Activated CD8-positive, alpha-beta T cell treated with anti-CD3 and anti-CD28 coated beads for 36 hours (primary cell): Measurements from ENCODE around the gene KRTAP4-1. TPM values are rescaled to one million over a fixed set of nuclear protein-coding genes. Genes with fewer than 3 reads are reported as not detected.

Experiments
- total RNA-seq, 2 experiments: library from RNA; stranded (reverse); gene quantifications; one replicate each; pipeline ENCODE4 v1.2.3, GENCODE V29; 2021

KRTAP4-1 gene
- total RNA-seq, 2 experiments from 2014 or later, result not detected

Other genes starting within 250 kb of the KRTAP4-1 start
- not detected for gene KRT23, start 247.3 kb downstream of the KRTAP4-1 start, total RNA-seq
- gene KRT39, start 218.0 kb downstream of the KRTAP4-1 start, total RNA-seq, result not detected
- not detected for gene KRT40, start 200.6 kb downstream of the KRTAP4-1 start, total RNA-seq
- gene KRTAP3-3, start 190.7 kb downstream of the KRTAP4-1 start, total RNA-seq, result not detected
- not detected for gene KRTAP3-2, start 185.0 kb downstream of the KRTAP4-1 start, total RNA-seq
- not detected for gene KRTAP3-1, start 175.8 kb downstream of the KRTAP4-1 start, total RNA-seq
- not detected for gene KRTAP1-5, start 157.7 kb downstream of the KRTAP4-1 start, total RNA-seq
- not detected for gene KRTAP1-4, start 154.7 kb downstream of the KRTAP4-1 start, total RNA-seq
- not detected for gene KRTAP1-3, start 150.0 kb downstream of the KRTAP4-1 start, total RNA-seq
- gene KRTAP1-1, start 143.5 kb downstream of the KRTAP4-1 start, total RNA-seq, result not detected
- gene KRTAP2-1, start 137.6 kb downstream of the KRTAP4-1 start, total RNA-seq, result not detected
- gene KRTAP2-2, start 129.7 kb downstream of the KRTAP4-1 start, total RNA-seq, result not detected
- gene KRTAP2-3, start 124.8 kb downstream of the KRTAP4-1 start, total RNA-seq, result not detected
- not detected for gene KRTAP2-4, start 119.0 kb downstream of the KRTAP4-1 start, total RNA-seq
- gene KRTAP4-7, start 100.8 kb downstream of the KRTAP4-1 start, total RNA-seq, result not detected
- not detected for gene KRTAP4-8, start 86.8 kb downstream of the KRTAP4-1 start, total RNA-seq
- not detected for gene KRTAP4-16, start 82.7 kb downstream of the KRTAP4-1 start, total RNA-seq
- gene KRTAP4-9, start 79.5 kb downstream of the KRTAP4-1 start, total RNA-seq, result not detected
- not detected for gene KRTAP4-11, start 66.5 kb downstream of the KRTAP4-1 start, total RNA-seq
- not detected for gene KRTAP4-12, start 60.7 kb downstream of the KRTAP4-1 start, total RNA-seq
- not detected for gene KRTAP4-6, start 44.4 kb downstream of the KRTAP4-1 start, total RNA-seq
- gene KRTAP4-5, start 35.1 kb downstream of the KRTAP4-1 start, total RNA-seq, result not detected
- not detected for gene KRTAP4-4, start 24.2 kb downstream of the KRTAP4-1 start, total RNA-seq
- not detected for gene KRTAP4-3, start 16.7 kb downstream of the KRTAP4-1 start, total RNA-seq
- gene KRTAP4-2, start 6.7 kb downstream of the KRTAP4-1 start, total RNA-seq, result not detected
- gene KRTAP9-1, start 5.0 kb upstream of the KRTAP4-1 start, total RNA-seq, result not detected
- gene KRTAP9-2, start 41.7 kb upstream of the KRTAP4-1 start, total RNA-seq, result not detected
- not detected for gene KRTAP9-3, start 47.5 kb upstream of the KRTAP4-1 start, total RNA-seq
- gene KRTAP9-8, start 53.1 kb upstream of the KRTAP4-1 start, total RNA-seq, result not detected
- not detected for gene KRTAP9-4, start 64.8 kb upstream of the KRTAP4-1 start, total RNA-seq
- not detected for gene KRTAP9-9, start 70.5 kb upstream of the KRTAP4-1 start, total RNA-seq
- gene KRTAP9-6, start 80.5 kb upstream of the KRTAP4-1 start, total RNA-seq, result not detected
- gene KRTAP9-7, start 90.8 kb upstream of the KRTAP4-1 start, total RNA-seq, result not detected
- gene KRTAP29-1, start 117.9 kb upstream of the KRTAP4-1 start, total RNA-seq, result not detected
- not detected for gene KRTAP16-1, start 124.4 kb upstream of the KRTAP4-1 start, total RNA-seq
- not detected for gene KRTAP17-1, start 130.8 kb upstream of the KRTAP4-1 start, total RNA-seq
- gene KRT33A, start 165.9 kb upstream of the KRTAP4-1 start, total RNA-seq, result not detected
- not detected for gene KRT33B, start 184.9 kb upstream of the KRTAP4-1 start, total RNA-seq
- not detected for gene KRT34, start 197.4 kb upstream of the KRTAP4-1 start, total RNA-seq
- gene KRT31, start 212.7 kb upstream of the KRTAP4-1 start, total RNA-seq, result not detected
- gene KRT37, start 239.7 kb upstream of the KRTAP4-1 start, total RNA-seq, result not detected